ENCODE data around the gene SLC7A1. TPM values are rescaled to one million over a fixed set of nuclear protein-coding genes. Genes with fewer than 3 reads are reported as not detected.

The SLC7A1 gene
- total and polyA plus RNA-seq, 8 donors = 2.3 to 95.1 (median 21.2) TPM

DNA sequence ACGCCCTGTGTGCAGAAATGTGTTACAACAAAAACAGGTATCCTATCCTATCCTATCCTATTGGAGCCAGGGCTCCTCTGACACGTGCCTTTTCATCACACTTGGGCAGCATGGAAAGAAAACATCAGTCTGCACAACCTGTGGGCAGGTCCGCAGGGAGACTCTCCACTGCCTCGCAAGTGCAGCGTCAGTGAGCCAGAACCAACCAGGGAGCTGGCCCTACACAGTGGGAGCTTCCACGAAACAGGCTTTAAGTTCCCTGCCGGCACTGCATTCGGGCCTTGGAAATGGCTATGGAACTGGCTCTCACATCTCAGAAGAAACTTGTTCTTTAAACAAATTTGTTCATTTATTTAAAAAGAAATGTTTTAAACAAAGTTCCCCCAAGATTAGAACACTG is 49.5 kb downstream of the SLC7A1 start:
- TF ChIP-seq POLR2AphosphoS5 (IDR thresholded peaks at IDR 0.05) (no peak), EP300 (IDR thresholded peaks at IDR 0.05) (no peak), POLR2A (IDR thresholded peaks at IDR 0.05) (no peak)
- TF ChIP-seq, protein P1, sequence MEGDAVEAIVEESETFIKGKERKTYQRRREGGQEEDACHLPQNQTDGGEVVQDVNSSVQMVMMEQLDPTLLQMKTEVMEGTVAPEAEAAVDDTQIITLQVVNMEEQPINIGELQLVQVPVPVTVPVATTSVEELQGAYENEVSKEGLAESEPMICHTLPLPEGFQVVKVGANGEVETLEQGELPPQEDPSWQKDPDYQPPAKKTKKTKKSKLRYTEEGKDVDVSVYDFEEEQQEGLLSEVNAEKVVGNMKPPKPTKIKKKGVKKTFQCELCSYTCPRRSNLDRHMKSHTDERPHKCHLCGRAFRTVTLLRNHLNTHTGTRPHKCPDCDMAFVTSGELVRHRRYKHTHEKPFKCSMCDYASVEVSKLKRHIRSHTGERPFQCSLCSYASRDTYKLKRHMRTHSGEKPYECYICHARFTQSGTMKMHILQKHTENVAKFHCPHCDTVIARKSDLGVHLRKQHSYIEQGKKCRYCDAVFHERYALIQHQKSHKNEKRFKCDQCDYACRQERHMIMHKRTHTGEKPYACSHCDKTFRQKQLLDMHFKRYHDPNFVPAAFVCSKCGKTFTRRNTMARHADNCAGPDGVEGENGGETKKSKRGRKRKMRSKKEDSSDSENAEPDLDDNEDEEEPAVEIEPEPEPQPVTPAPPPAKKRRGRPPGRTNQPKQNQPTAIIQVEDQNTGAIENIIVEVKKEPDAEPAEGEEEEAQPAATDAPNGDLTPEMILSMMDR (IDR thresholded peaks at IDR 0.05) = no peak
- DNase-seq = no peak
- peaks cover under 1 to 28% (median 14%) of the 10 kb centered on the region in 4 donors for H3K36me3 ChIP-seq
- H3K4me1 ChIP-seq = peaks cover 0 to 17% (median 12%) of the 10 kb centered on the region in 4 donors
- H3K4me3 ChIP-seq = no peak overlapping the region
- intact Hi-C loops (cut with DNase I; ENCODE audit: low total_unique reads) = no loop called here
- no peaks in the 10 kb centered on the region for H3K9me3 ChIP-seq
- 91 to 96% (median 94%) methylated on average over 8 of the region's 8 CpGs for WGBS, 5 donors
- no peak overlapping the region for H3K27ac ChIP-seq
- H3K27me3 ChIP-seq = no peaks in the 10 kb centered on the region

DNA sequence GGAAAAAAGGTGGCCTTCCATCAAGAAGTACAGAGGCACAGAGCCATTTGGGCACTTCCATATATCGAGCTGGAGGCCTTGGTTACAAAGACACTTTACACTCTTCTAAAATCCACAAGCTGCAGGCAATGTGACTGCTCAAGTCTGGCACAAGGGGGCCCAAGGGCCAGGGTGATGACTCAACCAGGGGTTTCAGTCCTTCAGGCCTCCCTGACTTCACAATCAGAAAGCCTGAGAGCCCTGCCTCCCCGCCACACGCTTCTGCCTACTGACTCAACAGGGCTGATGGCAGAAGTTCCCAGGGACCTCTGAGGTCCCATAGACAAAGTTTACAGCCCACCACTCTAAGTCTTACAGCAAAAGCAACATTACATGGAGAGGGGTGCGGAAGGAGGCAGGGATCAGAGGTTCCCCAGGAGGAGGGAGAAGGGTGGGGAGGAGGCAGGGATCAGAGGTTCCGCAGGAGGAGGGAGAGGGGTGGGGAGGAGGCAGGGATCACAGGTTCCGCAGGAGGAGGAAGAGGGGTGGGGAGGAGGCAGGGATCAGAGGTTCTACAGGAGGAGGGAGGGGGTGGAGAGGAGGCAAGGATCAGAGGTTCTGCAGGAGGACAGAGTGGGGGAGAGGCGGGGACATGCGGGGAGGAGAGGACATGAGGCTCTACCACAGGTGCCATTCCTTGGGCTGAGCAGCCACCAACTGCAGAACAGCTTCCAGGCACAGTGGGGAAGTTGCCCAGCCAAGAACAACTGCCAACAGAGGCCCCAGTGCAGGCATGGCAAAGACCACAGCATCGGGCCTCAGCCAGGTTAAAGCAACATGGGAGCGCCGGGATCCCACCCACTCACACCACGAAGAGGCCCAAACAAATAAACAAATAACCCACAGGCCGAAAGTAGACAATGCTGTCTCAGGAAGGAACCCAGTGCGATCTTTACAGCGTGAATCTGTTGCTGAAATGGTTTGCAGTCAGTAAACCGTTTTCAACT is 52.0 kb downstream of the SLC7A1 start:
- Histone ChIP-seq H3K36me3 (peaks cover 0 to 7% (median 3%) of the 10 kb centered on the region in 4 donors), H3K9me3 (no peaks in the 10 kb centered on the region), H3K27ac (no peak overlapping the region), H3K4me1 (peaks cover 0 to 32% (median 21%) of the 10 kb centered on the region in 4 donors), H3K27me3 (no peaks in the 10 kb centered on the region), H3K4me3 (no peak overlapping the region)
- intact Hi-C loops (cut with DNase I; ENCODE audit: low total_unique reads) = no loop called here
- no peak for DNase-seq
- WGBS, 5 donors = 87 to 92% (median 89%) methylated on average over 16 of the region's 16 CpGs
- no peak for TF ChIP-seq POLR2AphosphoS5 (IDR thresholded peaks at IDR 0.05)
- no peak for TF ChIP-seq POLR2A (IDR thresholded peaks at IDR 0.05)
- TF ChIP-seq, protein P1 (IDR thresholded peaks at IDR 0.05) = no peak
- no peak for TF ChIP-seq EP300 (IDR thresholded peaks at IDR 0.05)

DNA sequence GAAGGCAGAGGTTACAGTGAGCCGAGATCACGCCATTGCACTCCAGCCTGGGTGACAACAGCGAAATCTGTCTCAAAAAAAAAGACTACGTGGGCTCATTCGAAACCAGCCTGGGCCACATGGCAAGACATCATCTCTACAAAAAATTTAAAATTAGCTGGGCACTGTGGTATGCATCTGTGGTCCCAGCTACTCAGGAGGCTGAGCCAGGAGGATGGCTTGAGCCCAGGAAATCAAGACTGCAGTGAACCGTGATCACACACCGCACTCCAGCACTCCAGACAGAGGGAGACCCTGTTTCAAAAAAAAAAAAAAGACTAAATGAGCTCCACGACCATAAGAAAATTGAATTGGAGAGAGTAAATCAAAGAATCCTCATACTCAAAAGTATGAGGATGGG is 53.1 kb downstream of the SLC7A1 start:
- DNase-seq = no peak
- TF ChIP-seq POLR2A (IDR thresholded peaks at IDR 0.05) (no peak), EP300 (IDR thresholded peaks at IDR 0.05) (no peak)
- TF ChIP-seq, protein P1 (IDR thresholded peaks at IDR 0.05) = no peak
- no peak overlapping the region for H3K27ac ChIP-seq
- H3K4me3 ChIP-seq = no peak overlapping the region
- peaks cover 0 to 7% (median 3%) of the 10 kb centered on the region in 4 donors for H3K36me3 ChIP-seq
- intact Hi-C loops (cut with DNase I; ENCODE audit: low total_unique reads) = no loop called here
- no peaks in the 10 kb centered on the region for H3K27me3 ChIP-seq
- H3K9me3 ChIP-seq = no peaks in the 10 kb centered on the region
- peaks cover 6 to 35% (median 19%) of the 10 kb centered on the region in 4 donors for H3K4me1 ChIP-seq
- 94 to 98% (median 97%) methylated on average over 8 of the region's 8 CpGs for WGBS, 5 donors

DNA sequence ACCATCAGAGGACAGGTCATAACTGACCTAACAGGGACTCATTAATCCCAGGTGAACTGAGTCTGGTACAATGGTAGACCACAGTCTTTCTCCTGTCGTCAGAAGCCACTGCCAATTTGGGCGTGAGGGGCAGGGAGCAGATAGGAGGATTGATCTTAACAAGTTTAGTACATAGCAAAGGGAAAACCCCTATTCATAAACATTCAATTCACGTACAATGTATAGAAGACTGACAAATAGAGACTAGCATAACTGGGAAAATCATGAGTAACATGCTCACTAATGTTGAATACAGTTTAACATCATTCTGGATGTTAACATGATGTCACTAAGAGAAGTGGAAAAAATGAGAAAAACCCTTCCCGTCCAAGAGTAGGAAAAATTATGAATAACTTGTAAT is 54.1 kb downstream of the SLC7A1 start:
- Histone ChIP-seq H3K27ac (no peak overlapping the region), H3K9me3 (no peaks in the 10 kb centered on the region), H3K27me3 (no peaks in the 10 kb centered on the region), H3K36me3 (peaks cover 0 to 7% (median 3%) of the 10 kb centered on the region in 4 donors), H3K4me1 (peaks cover 6 to 37% (median 19%) of the 10 kb centered on the region in 4 donors), H3K4me3 (no peak overlapping the region)
- intact Hi-C loops (cut with DNase I; ENCODE audit: low total_unique reads) = no loop called here
- TF ChIP-seq, protein P1 (IDR thresholded peaks at IDR 0.05) = no peak
- DNase-seq = no peak
- 85 to 95% (median 93%) methylated on average over 4 of the region's 4 CpGs for WGBS, 5 donors
